Measurements from ENCODE around the gene GADD45A.
"Not testable (repeated sequence)": the region's sequence is repeated elsewhere in the genome, so short reads cannot be mapped to it uniquely, and the experiment has no call there.

Gene GADD45A

DNA sequence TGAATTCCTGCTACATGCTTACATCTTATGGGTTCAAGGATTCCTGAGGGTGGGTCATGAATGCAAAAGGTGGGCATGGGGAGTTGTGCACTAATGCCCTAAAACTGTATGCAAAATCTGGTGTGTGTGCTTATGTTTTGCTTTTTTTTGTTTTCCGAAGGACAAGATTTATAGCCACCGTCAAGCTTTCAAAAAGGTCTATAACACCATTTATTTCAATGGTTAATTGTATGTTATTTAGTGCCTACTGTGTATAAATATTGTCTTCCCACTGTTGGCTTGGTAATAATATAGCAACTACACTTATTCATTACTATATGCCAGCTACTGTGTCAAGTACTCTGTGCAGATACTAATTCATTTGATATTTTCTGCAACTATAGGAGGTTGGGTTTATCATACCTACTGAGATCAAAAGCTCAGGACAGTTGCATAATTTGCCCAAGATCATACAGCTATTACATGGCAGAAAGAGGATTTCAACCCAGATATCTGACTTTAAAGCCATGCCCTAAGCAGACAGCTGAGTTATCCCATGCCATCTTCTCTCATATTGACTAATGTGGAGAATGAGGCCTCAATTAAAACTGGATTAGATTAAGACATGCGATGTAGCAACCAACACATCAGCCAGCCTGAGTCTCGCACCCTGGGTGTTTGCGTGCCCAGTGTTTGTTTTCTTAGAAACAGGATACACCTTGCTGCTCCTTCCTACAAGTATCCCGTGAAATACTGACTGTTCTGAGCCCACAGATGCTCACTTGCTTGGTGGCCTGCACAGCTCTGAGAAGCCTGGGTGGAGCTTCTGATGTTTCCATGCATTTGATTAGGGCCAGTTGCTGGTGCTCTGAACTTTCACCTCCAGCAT is 34.6 kb downstream of the GADD45A start:
- no peak for DNase-seq (ENCODE audit: low read depth in 2 of 2)

DNA sequence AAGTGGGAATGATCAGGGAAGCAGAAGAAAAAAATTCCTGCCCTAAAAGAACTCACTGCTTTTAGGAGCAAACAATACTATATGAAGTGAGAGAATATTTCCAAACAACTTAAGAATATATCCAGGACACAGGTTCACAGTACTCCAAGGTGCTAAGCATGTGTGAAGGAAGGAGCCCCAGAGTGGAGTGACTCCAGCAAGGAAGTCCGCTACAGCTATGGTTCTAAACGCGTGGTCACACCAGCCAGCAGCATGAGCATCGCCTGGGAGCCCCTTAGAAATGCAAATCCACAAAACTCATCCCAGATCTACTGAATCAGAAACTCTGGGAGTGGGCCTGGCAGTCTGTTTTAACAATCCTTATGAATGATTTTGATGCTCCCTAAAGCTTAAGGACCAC is 36.1 kb downstream of the GADD45A start:
- DNase-seq (ENCODE audit: low read depth in 2 of 2), result no peak

DNA sequence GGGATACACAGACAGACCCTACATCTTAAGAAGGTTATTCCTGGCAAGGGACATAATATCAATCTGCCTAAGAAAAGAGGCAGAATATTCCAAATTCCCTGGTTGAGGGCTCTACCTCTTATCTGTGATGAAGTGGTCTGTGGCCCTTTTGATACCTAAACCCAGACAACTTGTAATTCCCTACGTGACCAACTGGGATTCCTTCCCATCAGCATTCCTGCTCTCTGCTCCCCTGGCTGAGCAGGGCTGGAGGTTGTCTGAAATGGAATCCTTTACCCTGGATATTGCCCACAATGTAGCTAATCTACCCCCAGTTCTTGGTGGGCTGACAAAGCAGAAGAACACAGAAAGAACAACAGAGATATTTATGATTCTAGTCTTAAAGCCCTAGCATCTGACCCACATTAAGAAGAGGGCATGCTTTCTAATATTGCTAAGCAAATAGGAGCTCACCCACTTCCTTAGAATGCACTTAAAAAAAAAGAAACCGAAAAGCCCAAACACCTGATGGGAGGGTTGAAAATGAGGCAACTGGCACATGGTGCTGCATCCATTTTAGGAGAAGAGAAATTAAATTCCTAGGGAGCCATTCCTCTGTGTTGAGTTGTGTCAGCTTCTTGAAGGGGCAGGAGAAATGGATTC is 36.8 kb downstream of the GADD45A start:
- DNase-seq (ENCODE audit: low read depth in 2 of 2), result no peak

DNA sequence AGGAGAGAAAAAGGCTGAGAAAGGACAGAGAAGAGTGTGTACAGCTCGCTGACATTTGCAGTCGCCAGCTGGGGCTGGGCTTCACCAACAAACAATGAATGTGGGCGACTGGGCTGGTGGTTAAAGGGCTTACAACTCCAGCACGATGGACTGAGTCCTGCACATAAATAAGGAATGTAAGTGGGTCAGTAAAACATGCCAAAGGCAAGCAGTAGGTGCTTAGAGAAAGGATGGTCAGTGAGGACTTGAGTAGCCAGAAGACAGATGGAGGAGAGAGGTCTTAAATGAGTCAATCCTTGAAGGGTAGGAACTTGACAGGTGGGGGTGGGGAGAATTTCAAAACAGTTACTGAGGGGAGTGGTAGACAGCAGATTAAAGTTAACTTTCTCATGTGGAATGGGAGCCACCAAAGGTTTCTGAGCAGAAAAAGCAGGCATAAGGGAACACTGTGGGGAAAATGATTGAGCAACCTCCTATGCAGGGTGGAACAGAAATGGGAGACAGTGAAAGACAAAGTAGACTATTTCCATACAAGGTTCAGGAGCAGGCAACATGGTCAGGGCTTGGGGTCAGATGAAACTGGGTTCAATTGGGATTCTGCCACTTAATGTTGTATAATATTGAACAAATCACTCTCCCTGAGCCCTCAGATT is 37.4 kb downstream of the GADD45A start:
- DNase-seq (ENCODE audit: low read depth in 2 of 2), result no peak

DNA sequence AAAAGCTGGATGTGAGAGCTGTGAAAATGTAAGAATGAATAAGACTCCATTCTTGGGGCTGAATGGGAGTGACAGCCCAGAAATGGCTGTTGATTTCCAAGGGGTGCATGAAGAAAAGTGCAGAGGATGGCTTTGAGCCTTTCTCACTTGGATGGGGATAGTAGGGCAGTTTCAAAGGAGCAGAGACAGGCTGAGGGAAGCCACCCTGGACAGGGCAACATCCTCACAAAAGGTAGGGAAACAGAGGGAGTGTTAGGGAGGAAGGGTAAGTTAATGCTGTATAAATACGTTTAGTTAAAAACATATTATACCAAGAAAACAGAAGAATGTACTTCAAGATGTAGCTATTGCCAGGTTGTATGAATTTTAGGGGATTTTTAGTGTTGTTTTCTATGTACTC is 38.1 kb downstream of the GADD45A start:
- DNase-seq (ENCODE audit: low read depth in 2 of 2), result no peak

DNA sequence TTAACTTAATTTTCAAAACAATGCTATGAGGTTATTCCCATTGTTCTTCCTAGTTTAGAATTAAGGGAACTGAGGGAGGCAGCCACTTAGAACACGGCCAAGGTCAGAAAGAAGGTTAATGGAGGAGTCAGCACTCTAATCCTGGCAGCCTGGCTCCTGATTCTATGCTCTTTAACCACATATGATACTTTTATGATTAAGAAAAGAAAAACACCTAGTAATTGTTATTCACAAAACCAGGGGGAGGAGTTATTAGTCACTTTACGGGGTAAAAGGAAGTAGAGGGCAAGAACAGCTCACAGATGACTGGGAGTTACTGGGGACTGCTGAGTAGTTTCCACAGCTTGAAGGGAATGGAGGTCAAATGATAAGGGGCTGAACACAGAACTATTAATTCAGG is 38.6 kb downstream of the GADD45A start:
- DNase-seq (ENCODE audit: low read depth in 2 of 2), result no peak

DNA sequence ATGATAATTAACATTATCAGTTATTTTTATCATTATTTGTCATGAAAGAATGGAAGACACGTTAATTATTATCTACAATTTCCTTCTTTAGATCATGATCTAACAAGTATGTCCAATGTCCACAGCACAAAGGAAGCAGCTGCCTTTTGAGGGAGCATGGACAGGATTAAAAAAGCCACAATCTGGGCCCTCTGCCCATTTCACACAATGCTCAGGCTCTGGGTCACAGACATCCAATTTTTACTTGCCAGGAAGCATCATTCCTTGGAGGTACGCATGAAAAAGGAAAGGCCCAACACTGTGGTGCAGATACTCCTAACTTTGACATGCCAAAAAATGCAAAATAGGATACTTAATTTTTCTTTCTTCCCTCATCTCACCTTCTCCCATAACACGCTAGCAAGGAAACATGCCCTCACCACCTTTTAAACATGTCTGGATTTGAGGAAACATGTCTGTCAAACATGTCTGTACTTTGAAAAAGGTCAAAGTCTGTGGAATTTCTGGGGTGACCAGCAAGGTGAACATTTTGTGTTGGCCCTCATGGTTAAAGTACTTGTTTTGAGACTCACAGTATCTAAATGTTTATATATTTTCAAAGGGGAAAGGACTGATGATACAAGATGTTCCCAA is 40.0 kb downstream of the GADD45A start:
- no peak for DNase-seq (ENCODE audit: low read depth in 2 of 2)

DNA sequence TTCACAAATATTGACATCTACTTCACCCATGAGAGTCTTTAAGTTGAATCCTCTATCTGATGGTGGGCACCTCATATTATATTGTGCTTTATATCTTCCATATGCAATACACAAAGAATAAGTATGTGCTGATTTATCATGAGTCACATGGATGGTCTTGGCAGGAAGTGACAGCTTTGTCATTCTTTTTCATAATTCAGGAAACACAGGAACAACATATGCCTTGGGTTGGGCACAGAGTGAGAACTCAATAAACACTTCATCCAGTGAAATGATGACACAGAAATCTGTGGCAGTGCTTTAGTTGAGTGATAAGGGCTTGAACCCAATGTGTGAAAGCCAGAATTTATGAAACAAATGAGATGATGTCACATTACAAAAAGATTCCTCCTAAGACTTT is 41.2 kb downstream of the GADD45A start:
- DNase-seq (ENCODE audit: low read depth in 2 of 2), result no peak

DNA sequence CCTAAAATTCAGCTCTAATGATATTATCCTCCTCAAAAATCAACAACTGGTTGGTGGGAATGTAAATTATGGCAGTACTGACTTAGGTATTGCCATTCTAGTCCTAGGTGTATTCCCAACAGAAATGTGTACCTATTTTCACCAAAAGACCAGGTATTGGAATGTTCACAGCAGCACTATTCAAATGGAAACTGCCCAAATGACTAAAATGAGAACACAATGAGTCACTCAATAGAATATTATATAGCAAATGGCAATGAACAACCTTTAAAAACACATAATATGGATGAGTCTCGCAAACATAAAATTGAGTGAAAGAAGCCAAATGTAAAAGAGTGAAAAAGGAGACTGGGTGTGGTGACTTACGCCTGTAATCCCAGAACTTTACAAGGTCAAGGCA is 44.9 kb downstream of the GADD45A start:
- no peak for DNase-seq (ENCODE audit: low read depth in 2 of 2)

DNA sequence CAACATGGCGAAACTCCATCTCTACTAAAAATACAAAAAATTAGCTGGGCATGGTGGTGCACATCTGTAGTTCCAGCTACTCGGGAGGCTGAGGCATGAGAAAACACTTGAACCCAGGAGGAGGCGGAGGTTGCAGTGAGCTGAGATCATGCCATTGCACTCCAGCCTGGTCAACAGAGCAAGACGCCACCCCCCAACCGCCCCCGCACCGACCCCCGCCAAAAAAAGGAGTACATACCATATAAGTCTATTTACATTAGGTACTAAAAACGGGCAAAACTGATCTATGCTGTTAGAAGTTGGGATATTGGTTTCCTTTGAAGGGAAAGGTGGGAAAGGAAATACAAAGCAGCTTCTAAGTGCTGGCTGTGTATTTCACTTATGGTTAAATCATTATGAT is 45.3 kb downstream of the GADD45A start:
- DNase-seq (ENCODE audit: low read depth in 2 of 2), result not testable (repeated sequence)

DNA sequence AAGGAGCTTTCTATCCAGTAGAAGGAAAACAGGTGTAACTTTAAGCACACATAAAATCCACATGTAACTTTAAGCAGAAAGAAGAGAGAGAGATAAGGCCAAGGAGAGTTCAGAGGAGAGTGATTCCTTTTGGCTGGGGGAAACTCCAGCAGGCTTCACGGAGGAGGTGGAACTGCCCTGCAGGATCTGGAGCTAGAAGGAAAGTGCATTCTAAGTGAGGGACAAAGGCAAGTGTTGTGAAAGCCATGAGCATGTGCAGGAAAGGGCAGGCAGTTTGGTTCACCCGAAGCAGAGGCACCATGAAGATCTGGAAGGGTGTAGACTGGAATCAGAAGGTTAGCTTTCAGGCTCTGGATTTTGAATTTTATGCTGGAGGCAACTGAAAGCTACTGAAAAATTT is 46.3 kb downstream of the GADD45A start:
- DNase-seq (ENCODE audit: low read depth in 2 of 2), result no peak

DNA sequence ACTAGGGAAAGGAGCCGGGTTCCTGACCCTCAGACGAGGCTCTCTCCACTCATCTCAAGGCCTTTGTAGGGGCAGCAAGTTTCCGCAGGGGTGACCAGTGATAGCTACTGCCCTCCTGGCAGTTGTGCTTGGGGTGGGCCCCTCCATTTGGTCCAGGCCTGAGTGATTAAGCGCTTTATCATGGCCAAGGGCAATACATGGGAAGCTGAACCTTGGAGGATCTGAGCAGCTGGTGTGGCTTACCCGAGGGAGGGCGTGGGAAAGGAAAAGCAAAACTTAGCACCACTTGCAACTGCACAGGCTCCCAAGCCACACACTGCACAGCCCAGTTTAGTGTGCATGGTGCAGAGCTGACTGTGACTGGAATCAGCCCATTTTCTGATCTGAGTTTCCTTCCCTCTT is 47.8 kb downstream of the GADD45A start:
- no peak for DNase-seq (ENCODE audit: low read depth in 2 of 2)

DNA sequence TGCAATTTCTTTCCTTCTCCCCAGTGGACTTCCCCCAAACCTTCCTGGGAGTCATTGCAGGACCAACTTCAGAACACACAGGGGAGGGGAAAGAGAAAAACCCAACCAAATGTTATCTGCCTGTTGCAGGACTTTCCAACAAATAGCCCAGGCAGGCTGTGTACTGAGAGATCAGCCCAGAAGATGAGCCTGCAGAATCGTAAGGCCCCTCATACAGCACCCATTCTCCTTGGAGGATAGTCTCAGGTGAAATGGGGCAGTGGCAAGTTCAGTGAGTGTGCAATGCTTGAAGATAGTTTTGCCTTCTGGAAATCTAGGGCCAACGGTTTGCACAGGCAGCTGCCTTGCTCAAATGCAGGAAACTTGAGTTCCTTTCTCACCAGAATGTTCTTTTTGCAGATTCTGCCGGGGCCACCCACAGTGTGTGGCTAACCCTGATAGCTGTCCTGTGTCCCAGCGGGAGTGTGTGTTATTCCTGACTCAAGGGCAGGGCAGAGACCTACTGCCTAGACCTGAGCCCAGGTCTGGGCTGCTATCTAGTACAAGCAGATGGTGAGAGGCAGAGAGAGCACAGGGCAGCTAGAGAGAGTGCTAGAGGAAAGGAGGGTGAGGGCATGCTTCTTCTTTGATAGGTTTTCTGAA is 48.8 kb downstream of the GADD45A start:
- no peak for DNase-seq (ENCODE audit: low read depth in 2 of 2)

DNA sequence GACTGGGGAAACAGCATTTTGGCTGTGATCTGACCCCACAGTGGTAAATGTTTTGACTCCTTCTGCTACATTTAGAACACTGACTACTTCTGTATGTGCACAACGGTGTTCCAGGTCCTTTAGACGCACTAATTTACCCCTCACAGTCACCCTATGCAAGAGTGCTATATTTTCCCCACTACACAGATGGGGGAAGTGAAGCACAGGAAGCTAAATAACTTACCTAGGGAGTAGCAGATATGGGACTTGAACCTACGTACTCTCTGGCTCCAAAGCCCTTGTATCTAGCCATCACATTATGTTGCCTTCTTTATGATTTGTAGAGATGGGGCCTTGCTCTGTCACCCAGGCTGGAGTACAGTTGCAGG is 49.3 kb downstream of the GADD45A start:
- no peak for DNase-seq (ENCODE audit: low read depth in 2 of 2)

DNA sequence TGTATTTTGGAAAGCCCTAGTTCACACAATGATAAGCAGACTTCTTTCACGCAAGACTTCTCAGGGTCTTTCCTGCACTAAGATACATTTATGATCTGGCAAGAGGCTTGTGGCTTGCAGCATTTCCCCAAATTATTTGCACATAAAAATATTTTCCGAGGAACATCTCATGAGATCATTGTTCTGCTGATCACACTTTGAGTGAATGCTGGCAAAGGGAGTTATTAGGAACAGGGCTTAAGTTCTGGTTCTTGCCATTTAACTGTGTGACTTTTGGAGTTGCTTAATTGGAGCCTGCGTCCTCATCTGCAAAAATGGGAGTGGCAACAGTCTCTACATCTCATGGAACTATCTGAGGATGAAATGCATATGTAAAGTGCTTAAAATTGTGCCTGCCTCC is 50.2 kb downstream of the GADD45A start:
- DNase-seq (ENCODE audit: low read depth in 2 of 2), result no peak

DNA sequence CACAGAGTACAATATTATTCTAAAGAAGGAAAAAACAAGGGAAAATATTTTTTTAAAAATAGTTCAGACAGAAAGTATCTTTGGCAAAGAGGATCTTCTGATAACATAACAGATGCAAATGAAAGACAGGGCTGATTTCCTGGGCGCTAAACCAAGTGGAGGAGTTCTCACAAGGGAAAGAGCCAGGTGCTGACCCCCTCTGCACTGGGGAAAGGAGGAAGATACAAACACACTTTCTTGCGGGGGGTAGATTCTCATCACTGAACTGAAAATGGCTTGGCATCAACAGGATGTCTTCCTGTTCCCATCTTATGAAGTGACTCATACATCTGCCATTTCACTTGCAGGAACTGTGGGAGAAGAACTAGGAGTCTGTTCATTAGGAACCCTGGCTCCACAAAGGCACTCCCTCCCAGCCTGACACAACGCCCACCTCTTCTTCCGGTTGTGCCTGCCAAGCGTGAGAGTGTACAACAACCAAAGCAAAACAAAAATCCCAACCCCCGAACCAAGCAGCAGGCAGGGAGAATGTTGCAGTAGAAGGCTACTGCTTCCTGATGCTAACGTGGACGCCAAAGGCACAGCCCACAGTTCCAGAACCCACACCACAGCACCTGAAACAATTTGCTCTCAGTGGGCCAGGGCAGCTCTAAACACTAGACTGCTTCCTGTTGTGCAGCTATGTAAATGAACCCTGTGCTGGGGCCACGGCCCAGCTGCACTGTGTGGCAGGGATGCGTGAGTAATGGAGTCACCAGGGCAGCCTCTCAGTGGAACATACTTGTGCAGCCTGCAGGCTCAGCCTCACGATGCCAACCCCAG is 51.0 kb downstream of the GADD45A start:
- DNase-seq (ENCODE audit: low read depth in 2 of 2), result peak in 1 of 2 donors; percentile 26

DNA sequence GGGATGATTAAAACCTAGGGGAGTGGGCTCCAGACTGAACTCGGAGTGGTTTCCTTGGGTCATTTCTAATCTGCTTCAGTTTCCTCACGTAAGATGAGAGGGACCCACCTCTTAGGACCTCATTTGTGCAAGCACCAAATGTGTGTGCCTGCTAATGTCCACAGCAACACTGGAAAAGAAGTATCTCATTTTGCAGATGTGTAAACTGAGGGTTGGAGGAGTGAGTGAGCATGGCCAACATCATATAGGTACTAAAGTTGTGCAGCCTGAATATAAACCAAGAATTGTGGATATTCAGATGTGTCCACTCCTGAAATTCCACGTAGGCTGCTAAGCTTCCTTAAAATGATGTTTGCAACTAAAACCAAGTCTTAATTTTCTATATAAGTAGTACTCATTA is 51.7 kb downstream of the GADD45A start:
- DNase-seq (ENCODE audit: low read depth in 2 of 2), result no peak

DNA sequence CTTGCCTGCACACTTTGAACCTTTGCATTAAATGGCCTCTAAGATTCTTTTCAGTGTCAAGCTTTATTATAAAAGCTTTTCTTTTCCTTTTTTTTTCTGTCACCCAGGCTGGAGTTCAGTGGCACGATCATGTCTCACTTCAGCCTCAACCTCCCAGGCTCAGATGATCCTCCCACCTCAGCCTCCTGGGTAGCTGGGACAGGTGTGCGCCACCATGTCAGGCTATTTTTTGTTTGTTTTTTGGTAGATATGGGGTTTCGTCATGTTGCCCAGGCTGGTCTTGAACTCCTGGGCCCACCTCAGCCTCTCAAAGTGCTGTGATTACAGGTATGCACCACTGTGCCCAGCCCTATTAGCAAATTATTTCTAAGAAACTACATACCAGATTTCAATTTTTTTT is 52.9 kb downstream of the GADD45A start:
- DNase-seq (ENCODE audit: low read depth in 2 of 2), result no peak

Measured in stimulated activated CD4-positive, alpha-beta T cell treated with anti-CD3 and anti-CD28 coated beads, Interleukin-15, amount 100 ng/mL, for 48 hours (primary cell).